SK-N-MC (cell line): ENCODE results near the gene PRTG.

Source experiments
- EZH2 ChIP-seq: fragments of 200-600 bp; sonication (generic); IDR thresholded peaks from one replicate; pipeline ENCODE4 v1.6.1; 2017; ENCODE audit warnings: antibody characterized with exemption
- POLR2AphosphoS5 ChIP-seq: IDR thresholded peaks from 2 replicates; pipeline ENCODE4 v1.6.1; 2012; ENCODE audit warnings: mild to moderate bottlenecking, low read depth, low read length, borderline replicate concordance

DNA sequence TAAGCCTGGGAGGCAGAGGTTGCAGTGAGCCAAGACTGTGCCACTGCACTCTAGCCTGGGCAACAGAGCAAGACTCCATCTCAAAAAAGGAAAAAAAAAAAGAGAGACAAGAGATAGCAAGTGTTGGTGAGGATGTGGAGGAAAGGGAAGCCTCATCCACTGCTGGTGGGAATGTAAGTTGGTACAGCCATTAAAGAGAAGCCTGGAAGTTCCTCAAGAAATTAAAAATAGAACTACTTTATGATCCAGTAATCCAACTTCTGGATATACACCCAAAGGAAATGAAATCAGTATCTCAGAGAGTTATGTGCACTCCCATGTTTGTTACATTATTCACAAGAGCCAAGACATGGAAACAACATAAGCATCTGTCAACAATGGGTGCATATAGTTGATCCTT lies 169.7 kb downstream of the PRTG start:
- TF ChIP-seq EZH2 (no peak), POLR2AphosphoS5 (no peak)
